Nephron progenitor cell (in vitro differentiated cells): ENCODE data around the gene DKK3.
A peak's percentile ranks its signal among the peaks of the same experiment; 100 is the strongest.

Experiments used
- DNase-seq: peaks from one replicate; pipeline ENCODE4 v3.0.0; 2021
- H3K27ac Mint-ChIP-seq: 2 replicates; pipeline ENCODE4 v1.8.0; 2021; ENCODE audit warnings: mild to moderate bottlenecking, moderate library complexity, mixed read lengths
- H3K27me3 Mint-ChIP-seq: 2 replicates; pipeline ENCODE4 v1.8.0; 2021; ENCODE audit warnings: mild to moderate bottlenecking, low read depth, mixed read lengths; ENCODE audit not compliant: poor library complexity
- H3K36me3 Mint-ChIP-seq: 2 replicates; pipeline ENCODE4 v1.8.0; 2021; ENCODE audit warnings: low read depth, mixed read lengths
- H3K4me1 Mint-ChIP-seq: 2 replicates; pipeline ENCODE4 v1.8.0; 2021; ENCODE audit warnings: mixed read lengths
- H3K4me3 Mint-ChIP-seq: 2 replicates; pipeline ENCODE4 v1.8.0; 2021; ENCODE audit warnings: mild to moderate bottlenecking, moderate library complexity, mixed read lengths
- H3K9me3 Mint-ChIP-seq: 2 replicates; pipeline ENCODE4 v1.8.0; 2021; ENCODE audit warnings: mild to moderate bottlenecking, moderate library complexity, mixed read lengths
- TF ChIP-seq, protein P1 (sequence below): fragments of 200-600 bp; sonication (generic); IDR thresholded peaks from 2 replicates; pipeline ENCODE4 v1.5.0; 2021; ENCODE audit warnings: antibody characterized with exemption

Gene DKK3

DNA sequence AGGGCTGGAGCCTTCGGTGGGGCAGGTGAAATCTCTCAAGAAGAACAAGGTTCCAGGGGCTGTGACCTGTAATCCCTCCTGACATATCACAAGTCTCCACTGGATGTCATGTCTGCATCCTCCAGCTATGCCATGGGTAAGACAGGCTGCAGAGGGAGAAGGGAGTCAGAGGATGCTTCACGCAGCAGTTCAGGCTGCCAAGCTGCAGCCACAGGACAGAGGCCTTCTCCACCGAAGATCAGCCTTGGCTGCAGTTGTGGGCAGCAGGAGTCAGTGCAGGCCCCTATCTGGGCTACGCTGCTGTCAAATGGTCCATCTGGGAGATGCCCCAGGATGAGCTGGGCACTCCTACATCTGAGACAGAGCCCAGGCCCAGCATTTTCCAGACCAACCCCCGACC, 25.0 kb downstream of the DKK3 start:
- H3K27ac Mint-ChIP-seq: no peak overlapping the region
- H3K9me3 Mint-ChIP-seq: no peaks in the 10 kb centered on the region
- DNase-seq: no peak
- H3K4me1 Mint-ChIP-seq: peaks cover 22% of the 10 kb centered on the region
- TF ChIP-seq, protein P1, sequence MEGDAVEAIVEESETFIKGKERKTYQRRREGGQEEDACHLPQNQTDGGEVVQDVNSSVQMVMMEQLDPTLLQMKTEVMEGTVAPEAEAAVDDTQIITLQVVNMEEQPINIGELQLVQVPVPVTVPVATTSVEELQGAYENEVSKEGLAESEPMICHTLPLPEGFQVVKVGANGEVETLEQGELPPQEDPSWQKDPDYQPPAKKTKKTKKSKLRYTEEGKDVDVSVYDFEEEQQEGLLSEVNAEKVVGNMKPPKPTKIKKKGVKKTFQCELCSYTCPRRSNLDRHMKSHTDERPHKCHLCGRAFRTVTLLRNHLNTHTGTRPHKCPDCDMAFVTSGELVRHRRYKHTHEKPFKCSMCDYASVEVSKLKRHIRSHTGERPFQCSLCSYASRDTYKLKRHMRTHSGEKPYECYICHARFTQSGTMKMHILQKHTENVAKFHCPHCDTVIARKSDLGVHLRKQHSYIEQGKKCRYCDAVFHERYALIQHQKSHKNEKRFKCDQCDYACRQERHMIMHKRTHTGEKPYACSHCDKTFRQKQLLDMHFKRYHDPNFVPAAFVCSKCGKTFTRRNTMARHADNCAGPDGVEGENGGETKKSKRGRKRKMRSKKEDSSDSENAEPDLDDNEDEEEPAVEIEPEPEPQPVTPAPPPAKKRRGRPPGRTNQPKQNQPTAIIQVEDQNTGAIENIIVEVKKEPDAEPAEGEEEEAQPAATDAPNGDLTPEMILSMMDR: no peak
- peaks cover 2% of the 10 kb centered on the region for H3K27me3 Mint-ChIP-seq
- H3K36me3 Mint-ChIP-seq: no peaks in the 10 kb centered on the region
- no peak overlapping the region for H3K4me3 Mint-ChIP-seq

DNA sequence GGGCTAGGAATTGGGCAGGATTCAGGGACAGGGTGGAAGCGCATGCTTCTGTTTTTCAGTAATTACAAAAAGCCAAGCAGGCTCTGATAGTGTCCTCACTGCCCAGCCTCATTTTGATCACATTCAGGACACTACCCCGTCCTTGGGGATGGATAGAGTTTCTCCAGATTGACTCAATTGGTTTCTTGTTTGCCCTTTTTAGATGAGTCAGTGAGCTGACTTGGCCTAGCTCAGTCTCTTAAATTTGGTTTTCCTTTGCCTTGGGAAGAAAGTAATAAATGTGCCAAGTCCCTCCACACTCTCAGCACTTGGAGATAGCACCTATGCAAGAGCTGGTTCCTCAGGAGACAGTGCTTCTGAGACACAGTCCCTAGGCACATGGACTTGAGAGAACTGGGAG, 25.5 kb downstream of the DKK3 start:
- no peak overlapping the region for H3K27ac Mint-ChIP-seq
- TF ChIP-seq, protein P1: no peak
- H3K4me1 Mint-ChIP-seq: peaks cover 26% of the 10 kb centered on the region
- H3K9me3 Mint-ChIP-seq: no peaks in the 10 kb centered on the region
- no peak overlapping the region for H3K4me3 Mint-ChIP-seq
- H3K36me3 Mint-ChIP-seq: no peaks in the 10 kb centered on the region
- peaks cover 5% of the 10 kb centered on the region for H3K27me3 Mint-ChIP-seq
- DNase-seq: no peak

DNA sequence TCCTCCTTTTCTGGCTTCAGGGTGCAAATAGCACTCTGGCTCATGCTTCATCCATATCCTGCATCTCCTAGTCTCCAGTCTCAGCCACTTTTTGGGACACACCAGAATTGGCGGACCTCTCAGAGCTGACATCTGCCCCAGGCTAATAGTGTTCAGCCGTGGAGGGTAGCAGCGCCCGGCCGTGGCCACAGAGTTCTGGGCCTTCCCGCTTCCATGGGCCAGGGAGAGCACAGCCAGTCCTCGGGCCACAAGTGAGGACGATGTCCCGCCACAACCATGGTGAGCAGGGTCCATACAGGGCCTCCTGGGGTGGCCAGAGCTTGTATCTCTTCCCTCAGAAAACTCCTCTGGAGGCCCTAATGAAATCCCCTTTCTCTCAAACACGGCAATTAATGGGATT, 26.0 kb downstream of the DKK3 start:
- TF ChIP-seq, protein P1: no peak
- Mint-ChIP-seq H3K4me3 (no peak overlapping the region), H3K27me3 (peaks cover 5% of the 10 kb centered on the region), H3K36me3 (no peaks in the 10 kb centered on the region), H3K9me3 (no peaks in the 10 kb centered on the region), H3K27ac (no peak overlapping the region), H3K4me1 (peaks cover 26% of the 10 kb centered on the region)
- DNase-seq: no peak

DNA sequence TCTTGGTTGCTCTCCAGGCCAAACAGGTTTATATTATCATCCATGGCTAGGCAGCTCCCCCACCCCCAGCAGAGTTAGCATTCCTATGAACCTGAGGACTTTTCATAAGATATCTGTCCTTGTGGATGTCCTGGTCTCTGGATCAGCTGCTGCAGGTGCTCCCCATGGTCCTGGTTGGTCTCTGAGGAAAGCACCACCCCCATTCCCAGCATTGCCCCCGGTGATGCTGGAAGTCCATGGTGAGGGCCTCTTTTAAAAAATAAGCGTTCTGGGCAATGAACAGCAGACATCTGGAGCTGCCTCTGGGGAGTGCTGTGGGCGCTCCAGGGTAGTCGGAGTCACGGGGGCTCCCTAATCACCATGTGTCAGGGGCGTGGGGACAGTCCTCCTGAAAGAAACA, 26.6 kb downstream of the DKK3 start:
- Mint-ChIP-seq H3K4me1 (peaks cover 32% of the 10 kb centered on the region), H3K27ac (no peak overlapping the region), H3K4me3 (no peak overlapping the region), H3K27me3 (peaks cover 5% of the 10 kb centered on the region), H3K36me3 (no peaks in the 10 kb centered on the region), H3K9me3 (no peaks in the 10 kb centered on the region)
- TF ChIP-seq, protein P1: no peak
- no peak for DNase-seq

DNA sequence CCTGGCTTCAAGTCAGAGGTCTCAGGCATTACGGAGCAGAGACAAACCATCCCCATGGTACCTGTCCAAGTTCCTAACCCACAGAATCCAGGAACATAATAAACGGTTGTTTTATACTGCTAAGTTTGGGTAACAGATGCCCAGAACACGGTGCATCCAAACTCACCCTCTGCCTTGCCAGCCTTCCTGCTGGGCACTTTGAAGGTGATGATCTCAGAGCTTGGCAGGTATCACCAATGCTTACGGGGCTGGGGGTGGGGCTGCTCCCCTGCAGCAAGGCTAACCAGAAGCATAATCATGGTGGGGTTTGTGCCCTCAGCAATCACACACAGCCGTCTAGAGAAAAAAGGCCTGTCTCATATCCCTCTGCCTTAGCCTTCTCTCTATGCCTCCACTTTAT, 27.1 kb downstream of the DKK3 start:
- Mint-ChIP-seq H3K27me3 (peaks cover 5% of the 10 kb centered on the region), H3K27ac (no peak overlapping the region), H3K4me3 (no peak overlapping the region), H3K36me3 (no peaks in the 10 kb centered on the region), H3K9me3 (no peaks in the 10 kb centered on the region), H3K4me1 (peaks cover 32% of the 10 kb centered on the region)
- DNase-seq: no peak
- TF ChIP-seq, protein P1: no peak

DNA sequence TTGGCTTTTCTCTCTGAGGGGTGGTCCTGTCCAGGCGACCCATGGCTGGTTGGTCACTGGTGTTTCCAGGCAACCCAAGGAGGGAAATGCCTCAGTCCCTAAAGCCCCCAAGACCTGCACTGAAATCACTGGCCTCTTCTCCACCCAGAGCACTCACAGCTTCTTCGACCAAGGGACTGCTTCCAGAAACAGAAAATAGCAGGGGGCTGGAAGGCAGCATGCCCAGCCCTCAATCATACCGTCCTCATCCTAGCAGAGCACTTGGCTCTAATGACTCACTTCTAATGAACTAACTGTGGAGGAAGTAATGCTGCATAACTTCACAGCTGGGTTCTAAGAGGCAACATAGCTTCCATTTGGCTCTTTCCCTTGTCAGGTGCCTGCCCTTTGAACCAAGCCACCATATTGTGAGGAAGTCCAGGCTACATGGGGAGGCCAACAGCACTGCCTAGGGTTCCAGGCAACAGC, 27.6 kb downstream of the DKK3 start:
- H3K4me1 Mint-ChIP-seq: peaks cover 32% of the 10 kb centered on the region
- H3K36me3 Mint-ChIP-seq: no peaks in the 10 kb centered on the region
- no peak overlapping the region for H3K4me3 Mint-ChIP-seq
- H3K9me3 Mint-ChIP-seq: no peaks in the 10 kb centered on the region
- DNase-seq: no peak
- peak overlapping the region; percentile 32 for H3K27ac Mint-ChIP-seq
- H3K27me3 Mint-ChIP-seq: peaks cover 5% of the 10 kb centered on the region
- TF ChIP-seq, protein P1: no peak
